ENCODE results near the gene SDK2.

Gene SDK2

DNA sequence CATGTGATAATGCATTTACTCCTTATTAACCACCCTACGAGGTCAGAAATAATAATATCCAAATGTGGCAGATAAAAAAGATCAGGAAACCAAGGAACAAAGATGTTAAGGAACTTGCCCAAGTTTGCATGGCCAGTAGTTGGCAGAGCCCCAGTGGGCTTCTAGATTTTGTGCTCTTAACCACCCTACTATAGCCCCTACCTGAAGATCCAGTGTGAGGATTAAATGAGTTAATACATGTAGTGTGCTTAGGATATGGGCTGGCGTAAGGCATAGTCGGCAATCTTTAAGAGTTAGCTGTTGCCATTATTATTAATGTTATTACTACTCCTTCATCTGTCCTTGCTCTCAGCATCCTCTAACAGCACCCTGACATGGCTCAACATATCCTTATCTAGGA lies 153.4 kb downstream of the SDK2 start:
- Histone ChIP-seq H3K27ac (replicated peaks) (no peak overlapping the region), H3K4me3 (replicated peaks; ENCODE audit: insufficient read depth, low read length) (no peak overlapping the region), H3K27me3 (ENCODE audit: insufficient read depth, poor library complexity, severe bottlenecking) (no peaks in the 10 kb centered on the region)
- TF ChIP-seq SPI1 (IDR thresholded peaks at IDR 0.05; ENCODE audit: borderline replicate concordance, low read depth) (no peak), POLR2AphosphoS5 (IDR thresholded peaks at IDR 0.05; ENCODE audit: low read depth) (no peak), GABPA (IDR thresholded peaks at IDR 0.05; ENCODE audit: low read depth) (no peak), REST (IDR thresholded peaks at IDR 0.05; ENCODE audit: insufficient replicate concordance, low read depth) (no peak)
- TF ChIP-seq, protein P1, sequence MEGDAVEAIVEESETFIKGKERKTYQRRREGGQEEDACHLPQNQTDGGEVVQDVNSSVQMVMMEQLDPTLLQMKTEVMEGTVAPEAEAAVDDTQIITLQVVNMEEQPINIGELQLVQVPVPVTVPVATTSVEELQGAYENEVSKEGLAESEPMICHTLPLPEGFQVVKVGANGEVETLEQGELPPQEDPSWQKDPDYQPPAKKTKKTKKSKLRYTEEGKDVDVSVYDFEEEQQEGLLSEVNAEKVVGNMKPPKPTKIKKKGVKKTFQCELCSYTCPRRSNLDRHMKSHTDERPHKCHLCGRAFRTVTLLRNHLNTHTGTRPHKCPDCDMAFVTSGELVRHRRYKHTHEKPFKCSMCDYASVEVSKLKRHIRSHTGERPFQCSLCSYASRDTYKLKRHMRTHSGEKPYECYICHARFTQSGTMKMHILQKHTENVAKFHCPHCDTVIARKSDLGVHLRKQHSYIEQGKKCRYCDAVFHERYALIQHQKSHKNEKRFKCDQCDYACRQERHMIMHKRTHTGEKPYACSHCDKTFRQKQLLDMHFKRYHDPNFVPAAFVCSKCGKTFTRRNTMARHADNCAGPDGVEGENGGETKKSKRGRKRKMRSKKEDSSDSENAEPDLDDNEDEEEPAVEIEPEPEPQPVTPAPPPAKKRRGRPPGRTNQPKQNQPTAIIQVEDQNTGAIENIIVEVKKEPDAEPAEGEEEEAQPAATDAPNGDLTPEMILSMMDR (IDR thresholded peaks at IDR 0.05; ENCODE audit: insufficient read depth, low read length), result no peak
- DNase-seq (ENCODE audit: low read depth in 1 of 2, low spot score in 1 of 2), result no peak

- TF ChIP-seq, protein P1 (IDR thresholded peaks at IDR 0.05; ENCODE audit: insufficient read depth, low read length), result no peak
- TF ChIP-seq GABPA (IDR thresholded peaks at IDR 0.05; ENCODE audit: low read depth), result no peak
- TF ChIP-seq REST (IDR thresholded peaks at IDR 0.05; ENCODE audit: insufficient replicate concordance, low read depth), result no peak
- TF ChIP-seq SPI1 (IDR thresholded peaks at IDR 0.05; ENCODE audit: borderline replicate concordance, low read depth), result no peak
- no peak for TF ChIP-seq POLR2AphosphoS5 (IDR thresholded peaks at IDR 0.05; ENCODE audit: low read depth)
- H3K4me3 ChIP-seq (replicated peaks; ENCODE audit: insufficient read depth, low read length), result no peak overlapping the region
- H3K27ac ChIP-seq (replicated peaks), result no peak overlapping the region
- no peaks in the 10 kb centered on the region for H3K27me3 ChIP-seq (ENCODE audit: insufficient read depth, poor library complexity, severe bottlenecking)
- DNase-seq (ENCODE audit: low read depth in 1 of 2, low spot score in 1 of 2), result no peak
Observed at GRCh38 chr17:73489991-73490390, 154.3 kb downstream of the SDK2 start.

DNA sequence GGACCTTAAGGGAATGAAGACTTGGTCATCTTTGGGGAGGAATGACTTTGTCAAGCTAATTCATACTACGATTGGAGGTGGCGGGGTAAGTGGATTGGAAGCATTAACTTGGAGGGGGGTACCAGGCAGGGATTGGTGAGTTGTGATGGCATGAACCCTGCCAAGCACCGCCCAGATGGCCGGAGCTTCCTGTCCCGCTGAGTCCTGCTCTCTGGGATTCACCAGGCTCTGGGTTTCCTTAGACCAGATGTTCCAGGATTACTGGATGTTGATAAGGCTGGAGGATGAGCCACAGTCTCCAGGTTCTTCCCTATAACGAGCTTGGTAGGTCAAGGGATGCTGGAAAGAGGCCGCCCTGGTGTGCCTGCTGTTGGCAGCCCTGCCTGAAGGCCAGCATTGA lies 154.9 kb downstream of the SDK2 start:
- Histone ChIP-seq H3K4me3 (replicated peaks; ENCODE audit: insufficient read depth, low read length) (no peak overlapping the region), H3K27ac (replicated peaks) (no peak overlapping the region), H3K27me3 (ENCODE audit: insufficient read depth, poor library complexity, severe bottlenecking) (no peaks in the 10 kb centered on the region)
- DNase-seq (ENCODE audit: low read depth in 1 of 2, low spot score in 1 of 2), result no peak
- no peak for TF ChIP-seq SPI1 (IDR thresholded peaks at IDR 0.05; ENCODE audit: borderline replicate concordance, low read depth)
- TF ChIP-seq, protein P1 (IDR thresholded peaks at IDR 0.05; ENCODE audit: insufficient read depth, low read length), result no peak

DNA sequence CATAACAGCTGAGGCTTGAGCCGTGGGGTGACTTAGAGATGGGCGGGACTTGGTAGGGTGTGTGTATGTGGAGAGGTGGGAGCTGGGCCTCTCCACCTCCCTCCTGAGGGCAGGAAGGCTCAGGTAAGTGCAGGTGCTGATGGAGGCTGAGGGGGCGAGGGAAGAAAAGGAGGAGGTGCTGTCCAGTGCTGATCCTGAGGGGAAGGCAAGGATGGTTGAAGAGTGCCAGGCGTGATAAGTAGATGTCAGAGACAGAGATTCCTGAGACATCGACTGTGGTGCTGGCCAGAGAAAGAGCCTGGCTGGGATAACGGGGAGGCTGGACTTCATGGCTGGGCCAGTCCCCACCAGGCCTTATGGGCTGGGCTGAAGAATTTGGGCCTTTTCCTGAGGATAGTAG lies 159.1 kb downstream of the SDK2 start:
- no peak for TF ChIP-seq SPI1 (IDR thresholded peaks at IDR 0.05; ENCODE audit: borderline replicate concordance, low read depth)
- TF ChIP-seq GABPA (IDR thresholded peaks at IDR 0.05; ENCODE audit: low read depth), result no peak
- TF ChIP-seq REST (IDR thresholded peaks at IDR 0.05; ENCODE audit: insufficient replicate concordance, low read depth), result peak; percentile 99
- TF ChIP-seq, protein P1 (IDR thresholded peaks at IDR 0.05; ENCODE audit: insufficient read depth, low read length), result no peak
- TF ChIP-seq POLR2AphosphoS5 (IDR thresholded peaks at IDR 0.05; ENCODE audit: low read depth), result no peak
- Histone ChIP-seq H3K27me3 (ENCODE audit: insufficient read depth, poor library complexity, severe bottlenecking) (no peaks in the 10 kb centered on the region), H3K4me3 (replicated peaks; ENCODE audit: insufficient read depth, low read length) (no peak overlapping the region), H3K27ac (replicated peaks) (no peak overlapping the region)
- DNase-seq (ENCODE audit: low read depth in 1 of 2, low spot score in 1 of 2), result no peak
